Endothelial cell of umbilical vein (primary cell): ENCODE measurements around the gene BEAN1. TPM values are rescaled to one million over a fixed set of nuclear protein-coding genes. Genes with fewer than 3 reads are reported as not detected.

ENCODE experiments used
- BruUV-seq: library from RNA; stranded (reverse); fragments of 400-500 nt; replicated peaks from 2 replicates; lab custom pipeline; 2021; lab: Mats Ljungman, UMichigan
- CTCF ChIA-PET: fragments of 300-600, 350-600 bp; sonication (Branson Sonifier 250); formaldehyde crosslinking; loops from one replicate; lab custom pipeline; 2021; ENCODE audit warnings: antibody characterized with exemption, inconsistent platforms; lab: Charles Lee
- POLR2A ChIA-PET: fragments of 300-600, 350-600 bp; sonication (Branson Sonifier 250); formaldehyde crosslinking; loops from one replicate; lab custom pipeline; 2021; ENCODE audit warnings: antibody characterized with exemption, inconsistent platforms; lab: Charles Lee
- DNase-seq: peaks from one replicate; pipeline ENCODE4 v3.0.0-alpha.2; 2011; ENCODE audit warnings: low read depth, low spot score
- FAIRE-seq: peaks from 2 replicates; lab custom pipeline; 2011; peaks lifted over from hg19 to GRCh38; lab: Jason Lieb, UNC
- H2AFZ ChIP-seq: 2 replicates; pipeline ENCODE4 v1.6.0; 2012; ENCODE audit warnings: low read depth, low read length, control low read depth, inconsistent platforms
- H3K27ac ChIP-seq: 2 replicates; pipeline ENCODE4 v1.5.1; 2011; ENCODE audit warnings: low read depth, mild to moderate bottlenecking, control low read depth, low read length, moderate library complexity; ENCODE audit not compliant: insufficient read depth
- H3K27me3 ChIP-seq, 2 experiments: 2 replicates each; pipeline versions ENCODE4 v1.6.0 to v1.6.1; 2011; ENCODE audit warnings: low read length in 2 of 2, mixed read lengths in 1 of 2; ENCODE audit not compliant: control insufficient read depth in 2 of 2, insufficient read depth in 2 of 2
- H3K36me3 ChIP-seq, 2 experiments: 2 replicates in 1 of 2; 3 replicates in 1 of 2; pipeline ENCODE4 v1.5.1; 2011; ENCODE audit warnings: low read length in 2 of 2, mild to moderate bottlenecking in 1 of 2, moderate library complexity in 1 of 2; ENCODE audit not compliant: control insufficient read depth in 2 of 2, insufficient read depth in 2 of 2; ENCODE audit errors: extremely low read depth in 1 of 2
- H3K4me1 ChIP-seq: 3 replicates; pipeline ENCODE4 v1.5.1; 2011; ENCODE audit warnings: mild to moderate bottlenecking, low read length; ENCODE audit not compliant: control insufficient read depth, insufficient read depth; ENCODE audit errors: extremely low read depth
- H3K4me2 ChIP-seq: 2 replicates; pipeline ENCODE4 v1.6.1; 2011; ENCODE audit warnings: low read length, control low read depth, mixed read lengths; ENCODE audit not compliant: insufficient read depth
- H3K4me3 ChIP-seq, 3 experiments: fragments of 200-600 bp in 1 of 3; sonication (generic), shearing (Covaris generic) in 1 of 3; replicated peaks in 1 of 3; 2 replicates each; pipeline ENCODE4 v1.5.1; 2011 to 2016; ENCODE audit warnings: control low read depth in 3 of 3, low read length in 3 of 3, mild to moderate bottlenecking in 2 of 3, inconsistent platforms in 1 of 3, low read depth in 1 of 3, moderate library complexity in 1 of 3; ENCODE audit not compliant: insufficient read depth in 1 of 3
- H3K79me2 ChIP-seq: 2 replicates; pipeline ENCODE4 v1.6.0; 2012; ENCODE audit warnings: low read length, inconsistent platforms; ENCODE audit not compliant: control insufficient read depth, insufficient read depth
- H3K9ac ChIP-seq: replicated peaks from 2 replicates; pipeline ENCODE3; 2011; ENCODE audit warnings: low read length, control low read depth; ENCODE audit not compliant: insufficient read depth; ENCODE audit errors: extremely low read depth
- H3K9me1 ChIP-seq: replicated peaks from 3 replicates; pipeline ENCODE4 v1.6.0; 2011; ENCODE audit warnings: mild to moderate bottlenecking, low read length; ENCODE audit not compliant: control insufficient read depth, insufficient read depth; ENCODE audit errors: extremely low read depth
- H3K9me3 ChIP-seq: replicated peaks from 2 replicates; pipeline ENCODE4 v1.5.1; 2012; ENCODE audit warnings: low read length, inconsistent platforms; ENCODE audit not compliant: control insufficient read depth, insufficient read depth
- H4K20me1 ChIP-seq: replicated peaks from 2 replicates; pipeline ENCODE3; 2011; ENCODE audit warnings: mild to moderate bottlenecking, low read length; ENCODE audit not compliant: control insufficient read depth, insufficient read depth; ENCODE audit errors: extremely low read depth
- EZH2 ChIP-seq: IDR thresholded peaks from 2 replicates; pipeline ENCODE4 v1.6.1; 2012; ENCODE audit warnings: borderline replicate concordance, low read depth, mild to moderate bottlenecking, moderate library complexity, low read length, inconsistent platforms; ENCODE audit not compliant: severe bottlenecking
- FOS ChIP-seq: IDR thresholded peaks from 2 replicates; pipeline ENCODE4 v1.6.1; 2011; ENCODE audit warnings: mild to moderate bottlenecking, low read length, moderate library complexity, borderline replicate concordance; ENCODE audit not compliant: insufficient read depth
- GATA2 ChIP-seq: IDR thresholded peaks from 2 replicates; pipeline ENCODE4 v1.7.0; 2011; ENCODE audit warnings: low read depth, mild to moderate bottlenecking, moderate library complexity, mixed read lengths, low read length; ENCODE audit not compliant: insufficient read length, insufficient read depth
- MAX ChIP-seq: IDR thresholded peaks from 2 replicates; pipeline ENCODE4 v1.6.1; 2011; ENCODE audit not compliant: insufficient read depth, insufficient read length
- POLR2AphosphoS5 ChIP-seq: IDR thresholded peaks from 2 replicates; pipeline ENCODE4 v1.6.1; 2012; ENCODE audit warnings: low read depth, mild to moderate bottlenecking, control low read depth, low read length, moderate library complexity; ENCODE audit not compliant: insufficient read depth
- dilution Hi-C: fragments of 300-500 bp; cut with MboI; formaldehyde crosslinking; loops from one replicate; pipeline ENCODE4 v1.15.0; 2019; ENCODE audit warnings: low sequenced_read_pairs; ENCODE audit not compliant: extremely low pct_ligation_motif_present
- intact Hi-C: fragments of 100-400 bp; cut with micrococcal nuclease; formaldehyde crosslinking; loops from one replicate; pipeline ENCODE4 v1.10.0; 2022
- polyA plus RNA-seq, 4 experiments: library from polyadenylated mRNA; depleted of rRNA in 3 of 4; stranded (reverse) in 3 of 4; unstranded in 1 of 4; fragments of >200 nt; gene quantifications; 2 replicates each; pipeline versions ENCODE4 v1.2.1 to v1.2.3, GENCODE V29; 2011 to 2012; ENCODE audit warnings: missing spikeins in 1 of 4
- total RNA-seq: library from RNA; stranded (reverse); gene quantifications from 2 replicates; pipeline ENCODE4 v1.2.3, GENCODE V29; 2021

BEAN1 gene
- total and polyA plus RNA-seq, 2 donors (not counting 3 experiments of a cell fraction or from before 2014, with no cell fraction given) = not detected

GRCh38 chr16:66522816-66523590 lies 95.9 kb downstream of the BEAN1 start:
- H3K9me3 ChIP-seq = no peaks in the 10 kb centered on the region
- ChIA-PET CTCF (interaction anchor here (1.0 to 1.9 kb wide), 7 partner anchors 10 to 116 kb away, joined by 3 to 8 read pairs (median 4); no protein-coding TSS in a partner anchor), POLR2A (no interaction called here)
- DNase-seq (no peak), FAIRE-seq (no peak)
- no peaks in the 10 kb centered on the region for H3K79me2 ChIP-seq
- peaks cover 0 to 2% of the 10 kb centered on the region in 2 experiments for H3K36me3 ChIP-seq
- H3K27ac ChIP-seq = no peak overlapping the region
- H3K9ac ChIP-seq = no peak overlapping the region
- dilution Hi-C loops (no loop called here), intact Hi-C loops (no loop called here)
- H3K4me1 ChIP-seq = peaks cover 64% of the 10 kb centered on the region
- H3K9me1 ChIP-seq = no peaks in the 10 kb centered on the region
- TF ChIP-seq GATA2 = no peak
- TF ChIP-seq EZH2 = no peak
- TF ChIP-seq FOS = no peak
- no peak for TF ChIP-seq MAX
- no peak for TF ChIP-seq POLR2AphosphoS5
- no peaks in the 10 kb centered on the region for H3K27me3 ChIP-seq
- H2AFZ ChIP-seq = no peak overlapping the region
- no peaks in the 10 kb centered on the region for H4K20me1 ChIP-seq
- BruUV-seq = no TSS peak
- no peak overlapping the region for H3K4me2 ChIP-seq
- no peak overlapping the region for H3K4me3 ChIP-seq
